SK-N-SH treated with all-trans-retinoic acid at 6 μM for 48 hours (cell line): ENCODE results near the gene UAP1L1.

Source experiments
- ARNTL ChIP-seq: fragments of 450-650 bp; formaldehyde crosslinking; IDR thresholded peaks from 2 replicates; pipeline ENCODE4 v1.5.0; 2020; ENCODE audit warnings: low read depth, mild to moderate bottlenecking, moderate library complexity, borderline replicate concordance
- BACH2 ChIP-seq: fragments of 250-450 bp; sonication (Bioruptor Pico); IDR thresholded peaks from 2 replicates; pipeline ENCODE4 v1.9.0; 2021; ENCODE audit warnings: mild to moderate bottlenecking, borderline replicate concordance
- CREB5 ChIP-seq: fragments of 250-450 bp; sonication (Bioruptor Pico); IDR thresholded peaks from 2 replicates; pipeline ENCODE4 v1.5.1; 2020; ENCODE audit warnings: low read depth, mild to moderate bottlenecking, moderate library complexity
- CSDC2 ChIP-seq: fragments of 250-450 bp; sonication (Bioruptor Pico); IDR thresholded peaks from 2 replicates; pipeline ENCODE4 v1.5.0; 2020; ENCODE audit warnings: mild to moderate bottlenecking, moderate library complexity
- GLIS3 ChIP-seq: fragments of 250-450 bp; sonication (Bioruptor Pico); IDR thresholded peaks from 2 replicates; pipeline ENCODE4 v1.5.0; 2020; ENCODE audit warnings: mild to moderate bottlenecking, moderate library complexity
- OSR1 ChIP-seq: fragments of 250-450 bp; sonication (Bioruptor Pico); IDR thresholded peaks from 2 replicates; pipeline ENCODE4 v1.8.0; 2022; ENCODE audit warnings: moderate library complexity, mild to moderate bottlenecking, inconsistent platforms
- PATZ1 ChIP-seq: fragments of 250-450 bp; sonication (Bioruptor Pico); IDR thresholded peaks from 2 replicates; pipeline ENCODE4 v1.8.0; 2020; ENCODE audit warnings: mild to moderate bottlenecking, moderate library complexity, borderline replicate concordance
- POU6F1 ChIP-seq: fragments of 250-450 bp; sonication (Bioruptor Pico); IDR thresholded peaks from 2 replicates; pipeline ENCODE4 v1.8.0; 2021; ENCODE audit warnings: low read depth, mild to moderate bottlenecking, moderate library complexity, borderline replicate concordance
- TOX ChIP-seq: fragments of 250-450 bp; sonication (Bioruptor Pico); IDR thresholded peaks from 2 replicates; pipeline ENCODE4 v1.8.0; 2021; ENCODE audit warnings: mild to moderate bottlenecking, moderate library complexity, borderline replicate concordance
- ZFP3 ChIP-seq: fragments of 250-450 bp; sonication (Bioruptor Pico); IDR thresholded peaks from 2 replicates; pipeline ENCODE4 v1.5.0; 2020; ENCODE audit warnings: mild to moderate bottlenecking, moderate library complexity
- ZFP30 ChIP-seq: fragments of 450-650 bp; formaldehyde crosslinking; IDR thresholded peaks from 2 replicates; pipeline ENCODE4 v1.5.0; 2022; ENCODE audit warnings: mild to moderate bottlenecking, moderate library complexity
- ZNF565 ChIP-seq: fragments of 450-650 bp; formaldehyde crosslinking; conservative IDR thresholded peaks from 2 replicates; pipeline ENCODE4 v1.5.0; 2020; ENCODE audit warnings: low read depth, mild to moderate bottlenecking, moderate library complexity
- ZNF8 ChIP-seq: fragments of 450-650 bp; formaldehyde crosslinking; IDR thresholded peaks from 2 replicates; pipeline ENCODE4 v1.5.0; 2020; ENCODE audit warnings: mild to moderate bottlenecking, moderate library complexity

- TF ChIP-seq ARNTL (CRISPR knock-in tag) (no peak), POU6F1 (CRISPR knock-in tag) (no peak), GLIS3 (no peak), ZFP30 (no peak), PATZ1 (no peak), OSR1 (CRISPR knock-in tag) (no peak), TOX (CRISPR knock-in tag) (no peak), ZFP3 (CRISPR knock-in tag) (no peak), ZNF565 (CRISPR knock-in tag) (no peak), CREB5 (no peak), ZNF8 (no peak), BACH2 (CRISPR knock-in tag) (no peak), CSDC2 (CRISPR knock-in tag) (no peak)
Observed at GRCh38 chr9:137123468-137123837, 46.1 kb downstream of the UAP1L1 start.
